ENCODE results near the gene EYA3. TPM values are rescaled to one million over a fixed set of nuclear protein-coding genes. Genes with fewer than 3 reads are reported as not detected.

The EYA3 gene
- polyA plus RNA-seq, 1 donor, result 16.5 TPM

DNA sequence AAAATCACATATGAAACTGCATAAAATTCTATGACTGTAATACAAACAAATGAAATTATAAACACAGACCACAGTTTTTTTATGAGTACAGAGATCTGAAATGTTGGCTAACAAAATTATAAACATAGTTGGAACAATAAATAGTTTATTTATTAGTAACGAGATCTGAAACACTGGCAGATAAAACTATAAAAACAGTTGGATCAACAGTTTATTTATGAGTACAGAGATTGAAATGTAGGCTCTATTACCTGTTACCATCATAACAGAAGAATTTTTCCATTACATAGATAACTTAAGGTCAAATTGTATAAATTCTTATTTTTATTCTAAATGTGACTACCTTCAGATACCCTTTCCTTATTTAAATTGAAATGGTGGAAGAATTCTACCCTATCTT, 14.5 kb downstream of the EYA3 start:
- no peak for DNase-seq (ENCODE audit: low read depth)

GRCh38 chr1:28071813-28072212, 16.6 kb downstream of the EYA3 start:
- DNase-seq (ENCODE audit: low read depth), result no peak

- DNase-seq (ENCODE audit: low read depth), result no peak
Observed at GRCh38 chr1:28070725-28071593, 17.5 kb downstream of the EYA3 start.

DNA sequence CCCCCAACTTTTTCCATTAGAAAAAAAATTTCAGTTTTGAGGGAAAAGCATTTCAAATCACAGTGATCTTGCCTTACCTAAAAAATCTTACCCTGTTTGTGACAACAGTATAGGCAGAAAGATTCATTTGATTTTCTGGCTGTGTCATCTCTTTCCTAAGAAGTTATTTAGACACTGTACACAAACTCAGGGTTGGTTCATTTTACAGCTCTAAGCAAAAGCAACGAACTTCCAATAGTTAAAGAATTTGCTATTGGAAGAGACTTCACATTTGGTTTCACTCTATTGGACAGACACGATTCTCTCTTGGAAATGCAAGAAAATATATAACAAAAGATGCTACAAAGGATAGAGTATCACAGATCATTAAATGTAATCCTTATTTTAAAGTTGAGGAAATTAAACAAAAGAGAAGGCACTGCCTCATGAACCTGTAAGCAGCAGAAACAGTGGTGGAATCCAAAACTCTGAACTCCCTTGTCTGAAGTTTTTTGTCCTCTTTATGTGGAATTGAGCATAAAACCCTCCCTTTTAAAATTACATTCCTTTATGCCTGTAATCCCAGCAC, 20.8 kb downstream of the EYA3 start:
- DNase-seq (ENCODE audit: low read depth), result no peak

DNA sequence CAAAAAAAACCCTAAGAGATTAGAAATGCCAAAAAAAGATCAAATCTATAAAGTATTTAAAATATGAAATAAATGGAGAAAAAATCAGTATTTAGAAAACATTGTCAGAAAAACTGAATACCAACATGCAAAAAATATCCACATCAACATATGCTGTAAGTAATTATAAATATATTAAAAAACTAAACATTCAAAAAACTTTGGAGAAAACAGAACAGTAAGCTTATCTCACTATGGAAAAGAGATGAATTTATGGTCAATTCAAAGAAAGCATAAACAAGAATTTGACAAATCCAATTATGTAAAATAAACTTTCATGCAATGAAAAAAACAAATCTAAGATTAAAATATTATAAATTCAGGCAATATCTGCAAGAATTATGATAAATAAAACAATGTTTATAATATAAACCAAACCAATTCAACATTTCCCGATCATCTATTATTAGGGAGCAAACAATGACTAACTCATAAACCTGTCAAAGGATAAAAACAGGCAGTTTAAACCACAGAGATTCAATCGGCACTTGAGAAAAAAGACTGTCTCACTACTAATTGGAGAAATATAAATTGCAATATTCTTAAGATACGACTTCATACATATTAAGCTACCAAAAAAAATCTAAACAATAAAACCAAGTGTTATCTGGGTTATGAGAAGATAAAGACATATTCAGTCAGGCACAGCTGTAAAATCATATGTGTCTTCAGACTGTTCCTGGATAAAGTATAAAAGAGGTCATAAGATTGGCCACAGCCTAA, 21.8 kb downstream of the EYA3 start:
- no peak for DNase-seq (ENCODE audit: low read depth)

- no peak for DNase-seq (ENCODE audit: low read depth)
Observed at GRCh38 chr1:28064064-28064463, 24.3 kb downstream of the EYA3 start.

DNA sequence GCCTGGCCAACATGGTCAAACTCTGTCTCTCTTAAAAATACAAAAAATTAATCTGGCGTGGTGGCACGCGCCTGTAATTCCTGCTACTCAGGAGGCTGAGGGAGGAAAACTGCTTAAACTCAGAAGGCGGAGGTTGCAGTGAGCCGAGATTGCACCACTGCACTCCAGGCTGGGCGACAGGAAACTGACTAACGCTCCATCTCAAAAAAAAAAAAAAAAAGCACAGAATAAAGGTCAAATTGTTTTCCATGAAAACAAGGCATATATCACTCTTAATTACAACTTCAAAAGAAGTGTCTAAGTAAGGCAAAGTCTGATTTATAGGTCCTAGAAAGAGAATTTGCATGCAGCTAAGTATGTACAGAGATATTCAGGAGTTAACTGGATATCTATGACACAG, 25.6 kb downstream of the EYA3 start:
- DNase-seq (ENCODE audit: low read depth), result no peak

DNA sequence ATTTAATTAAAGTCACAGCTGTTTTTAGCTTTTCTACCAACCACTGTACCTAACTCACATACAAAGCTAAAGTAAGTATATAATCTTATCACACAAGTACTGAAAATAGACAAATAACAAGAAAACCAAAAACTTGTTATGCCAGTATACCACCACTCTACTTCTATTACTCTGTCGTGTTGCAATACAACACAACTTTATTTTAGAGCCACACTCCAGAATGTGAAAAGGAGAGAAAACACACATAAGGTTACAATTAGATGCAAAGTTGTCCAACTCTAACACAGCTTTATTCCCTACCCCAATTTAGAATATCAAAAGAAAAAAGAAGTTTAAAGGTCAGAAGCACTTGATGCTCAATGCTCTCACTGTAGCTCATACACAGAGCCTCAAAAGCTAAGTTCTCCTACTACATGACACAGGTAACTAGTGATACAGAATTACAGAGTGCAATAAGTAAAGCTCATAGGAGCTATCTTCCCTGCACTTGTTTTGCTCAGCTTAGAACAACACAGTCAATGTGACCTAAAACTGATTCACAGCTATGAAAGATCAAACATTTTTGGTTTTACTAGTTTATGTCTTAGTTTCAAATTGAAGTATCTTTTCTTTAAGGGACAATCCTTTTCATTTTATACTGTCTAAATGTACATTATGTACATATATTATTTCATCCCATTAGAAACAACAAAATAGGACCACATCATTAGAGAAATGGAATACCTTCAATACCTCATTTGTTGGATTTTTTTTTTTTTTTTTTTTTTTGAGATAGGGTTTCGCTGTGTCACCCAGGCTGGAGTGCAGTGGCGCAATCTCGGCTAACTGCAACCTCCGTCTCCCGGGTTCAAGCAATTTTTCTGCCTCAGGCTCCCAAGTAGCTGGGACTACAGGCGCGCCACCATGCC, 29.2 kb downstream of the EYA3 start:
- no peak for DNase-seq (ENCODE audit: low read depth)

- DNase-seq (ENCODE audit: low read depth), result no peak
Observed at GRCh38 chr1:28058168-28058567, 30.2 kb downstream of the EYA3 start.

- no peak for DNase-seq (ENCODE audit: low read depth)
Observed at GRCh38 chr1:28056129-28056925, 32.1 kb downstream of the EYA3 start.

GRCh38 chr1:28050776-28051175, 37.6 kb downstream of the EYA3 start:
- no peak for DNase-seq (ENCODE audit: low read depth)

GRCh38 chr1:28046716-28047115, 41.7 kb downstream of the EYA3 start:
- no peak for DNase-seq (ENCODE audit: low read depth)

DNA sequence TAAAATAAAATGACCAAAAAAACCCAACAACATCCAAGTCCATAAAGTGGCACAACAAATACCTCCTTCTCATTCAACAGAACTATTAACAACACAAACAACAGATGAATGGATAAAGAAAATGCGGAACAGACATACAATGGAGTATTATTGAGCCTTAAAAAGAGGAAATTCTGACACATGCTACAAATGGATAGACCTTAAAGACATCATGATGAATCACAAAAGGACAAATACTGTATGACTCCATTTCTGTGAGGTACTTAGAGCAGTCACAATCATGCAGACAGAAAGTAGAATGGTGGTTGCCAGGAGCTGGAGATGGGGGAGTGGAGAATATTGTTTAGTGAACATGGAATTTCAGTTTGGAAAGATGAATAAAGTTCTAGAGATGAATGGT, 42.6 kb downstream of the EYA3 start:
- no peak for DNase-seq (ENCODE audit: low read depth)

DNA sequence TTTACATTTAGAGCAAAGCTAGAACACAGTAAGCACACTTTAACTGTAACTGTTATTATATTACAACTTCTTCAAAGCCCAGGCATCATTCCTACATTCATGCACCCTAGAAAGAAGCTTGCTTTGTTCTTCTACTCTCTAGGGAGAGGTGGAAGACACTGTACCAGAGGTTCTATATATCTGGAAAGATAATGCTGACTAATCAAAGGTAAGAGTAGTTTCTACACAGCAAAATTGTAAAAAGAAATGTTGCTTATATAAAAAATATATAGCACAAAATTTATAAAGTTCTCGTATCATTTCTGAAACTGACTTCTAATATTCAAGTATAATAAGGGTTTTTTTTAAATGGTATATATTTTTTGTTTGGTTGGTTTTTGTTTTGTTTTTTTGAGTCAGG, 44.0 kb downstream of the EYA3 start:
- DNase-seq (ENCODE audit: low read depth), result no peak

DNA sequence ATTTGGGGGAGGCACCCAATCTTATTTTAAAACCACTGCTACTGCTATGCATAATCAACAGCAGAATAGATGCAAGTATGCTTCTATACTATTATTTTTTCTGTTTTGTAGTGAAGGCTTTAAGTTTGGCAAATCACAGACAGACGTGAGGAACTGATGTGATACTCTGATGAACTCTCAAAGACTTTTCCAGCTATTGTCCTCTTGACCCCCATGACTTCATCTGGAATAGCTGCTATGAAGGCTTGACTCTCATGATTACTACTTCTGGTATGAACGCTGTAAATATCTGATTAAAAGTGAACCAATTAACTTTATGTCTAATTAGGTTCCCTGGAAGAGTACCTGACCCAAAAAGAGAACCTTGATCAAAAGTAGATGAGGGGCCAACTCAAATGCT, 49.1 kb downstream of the EYA3 start:
- no peak for DNase-seq (ENCODE audit: low read depth)

DNA sequence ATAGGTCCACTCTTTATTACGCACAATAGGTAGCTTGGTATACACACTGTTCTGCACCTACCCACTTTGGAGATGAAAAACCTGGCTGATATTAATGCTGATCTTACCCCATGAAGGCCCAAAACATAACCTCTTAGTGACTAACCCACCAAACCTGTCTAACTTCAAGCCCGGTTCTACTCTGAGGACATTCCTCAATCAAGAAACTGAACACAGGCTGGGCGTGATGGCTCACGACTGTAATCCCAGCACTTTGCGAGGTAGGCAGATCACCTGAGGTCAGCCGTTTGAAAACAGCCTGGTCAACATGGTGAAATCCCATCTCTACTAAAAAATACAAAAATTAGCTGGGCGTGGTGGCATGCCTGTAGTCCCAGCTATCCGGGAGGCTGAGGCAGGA, 50.5 kb downstream of the EYA3 start:
- DNase-seq (ENCODE audit: low read depth), result no peak

GRCh38 chr1:28037206-28037605, 51.2 kb downstream of the EYA3 start:
- DNase-seq (ENCODE audit: low read depth), result no peak

DNA sequence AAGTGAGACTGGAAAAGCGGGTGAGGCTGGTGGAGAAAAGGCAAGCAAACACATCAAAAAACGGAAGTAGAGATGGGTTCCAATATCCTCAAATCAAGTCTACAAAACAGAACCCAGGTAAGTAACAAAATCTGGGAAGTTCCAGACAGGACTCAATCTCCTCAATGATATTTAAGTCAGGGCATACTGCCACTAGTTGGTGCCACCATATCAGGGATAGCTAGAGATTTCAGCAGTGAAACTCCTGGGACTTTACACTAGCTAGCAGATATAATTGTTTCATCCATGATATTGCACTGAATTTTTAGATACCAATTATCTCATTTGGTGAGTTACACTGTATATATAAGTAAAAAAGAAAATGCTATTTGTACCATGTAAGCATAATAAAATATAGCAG, 52.0 kb downstream of the EYA3 start:
- DNase-seq (ENCODE audit: low read depth), result no peak

GRCh38 chr1:28035420-28035819, 53.0 kb downstream of the EYA3 start:
- no peak for DNase-seq (ENCODE audit: low read depth)

DNA sequence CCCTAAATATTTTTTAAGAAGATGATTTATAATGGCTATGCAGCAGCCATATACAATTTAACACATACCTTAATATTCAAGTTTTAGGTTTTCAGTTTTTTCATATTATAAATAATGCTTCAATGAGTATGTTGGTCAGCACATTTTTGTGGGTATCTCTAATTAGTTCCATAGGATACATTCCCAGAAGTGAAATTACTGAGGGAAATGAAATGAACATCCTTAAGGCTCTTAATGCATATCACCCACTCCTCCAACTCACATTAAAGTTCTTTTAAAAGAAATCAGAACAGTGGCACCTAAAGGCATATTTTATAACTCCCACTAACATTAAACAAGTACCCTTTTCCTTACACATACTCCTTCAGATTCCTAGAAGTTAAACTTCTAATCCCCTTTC, 56.1 kb downstream of the EYA3 start:
- no peak for DNase-seq (ENCODE audit: low read depth)

DNA sequence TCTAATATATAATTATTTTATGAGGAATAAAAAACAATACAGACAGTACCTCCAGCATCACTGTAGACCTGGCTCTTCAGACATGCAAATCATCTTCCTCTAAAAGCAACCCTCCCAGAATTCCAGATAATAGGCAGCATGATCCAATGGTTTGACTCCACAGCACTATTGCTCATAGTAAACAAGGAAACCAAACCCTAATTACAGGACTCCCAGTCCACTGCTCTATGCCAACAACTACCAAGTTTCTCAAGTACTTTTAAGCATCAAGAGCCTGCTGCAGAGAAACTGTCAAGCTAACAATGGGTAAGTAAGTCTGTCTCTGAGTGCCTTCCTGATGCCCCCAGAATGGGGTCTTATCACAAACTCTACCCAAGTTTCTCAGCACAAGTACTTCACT, 57.2 kb downstream of the EYA3 start:
- no peak for DNase-seq (ENCODE audit: low read depth)
